GM12878 (cell line): ENCODE measurements around the gene SSBP2. TPM values are rescaled to one million over a fixed set of nuclear protein-coding genes. Genes with fewer than 3 reads are reported as not detected.

Experiments
- ATAC-seq: fragments of 200-7000 bp; cut with Tn5 transposase; 3 replicates; pipeline ENCODE4 v1.9.1; 2020; ENCODE audit warnings: mild to moderate bottlenecking, moderate library complexity
- BruUV-seq: library from RNA; stranded (reverse); fragments of 400-500 nt; replicated peaks from 2 replicates; lab custom pipeline; 2021; lab: Mats Ljungman, UMichigan
- CTCF ChIA-PET: fragments of 300-600 bp; sonication (Branson Sonifier 250); formaldehyde crosslinking; extraction: SDS; loops from one replicate; lab custom pipeline; 2021; ENCODE audit warnings: inconsistent platforms; lab: Yijun Ruan, JAX
- POLR2A ChIA-PET: fragments of 350-600 bp; formaldehyde crosslinking; extraction: SDS; loops from one replicate; lab custom pipeline; 2021; ENCODE audit warnings: inconsistent platforms; lab: Charles Lee
- RAD21 ChIA-PET: fragments of 300-600 bp; sonication (Branson Sonifier 250); formaldehyde crosslinking; loops from one replicate; lab custom pipeline; 2023; ENCODE audit warnings: antibody characterized with exemption; ENCODE audit not compliant: unreplicated experiment; lab: Charles Lee
- SMC1A ChIA-PET: fragments of 300-600 bp; sonication (Branson Sonifier 250); formaldehyde crosslinking; loops from one replicate; lab custom pipeline; 2023; ENCODE audit not compliant: unreplicated experiment, uncharacterized antibody; lab: Charles Lee
- DNase-seq: peaks from one replicate; pipeline ENCODE4 v3.0.0-alpha.2; 2011; ENCODE audit warnings: low read depth, low spot score
- FAIRE-seq: peaks from 3 replicates; lab custom pipeline; 2011; peaks lifted over from hg19 to GRCh38; lab: Jason Lieb, UNC
- H2AFZ ChIP-seq: 2 replicates; pipeline ENCODE4 v1.6.0; 2011; ENCODE audit warnings: low read depth, low read length, control low read depth; ENCODE audit not compliant: control insufficient read depth
- H3K27ac ChIP-seq: 2 replicates; pipeline ENCODE4 v1.5.1; 2011; ENCODE audit warnings: control low read depth; ENCODE audit not compliant: control insufficient read depth, insufficient read depth
- H3K27me3 ChIP-seq, 2 experiments: replicated peaks in 1 of 2; 2 replicates each; pipeline versions ENCODE4 v1.6.0 to v1.6.1; 2011; ENCODE audit warnings: low read length in 1 of 2; ENCODE audit not compliant: control insufficient read depth in 2 of 2, insufficient read depth in 2 of 2
- H3K36me3 ChIP-seq, 2 experiments: 2 replicates each; pipeline ENCODE4 v1.5.1; 2011; ENCODE audit warnings: low read length in 1 of 2; ENCODE audit not compliant: control insufficient read depth in 2 of 2, insufficient read depth in 2 of 2
- H3K4me1 ChIP-seq: 2 replicates; pipeline ENCODE4 v1.6.1; 2011; ENCODE audit warnings: mild to moderate bottlenecking, low read length, moderate library complexity, mixed read lengths; ENCODE audit not compliant: control insufficient read depth, insufficient read depth
- H3K4me2 ChIP-seq: 2 replicates; pipeline ENCODE4 v1.6.0; 2011; ENCODE audit warnings: control low read depth; ENCODE audit not compliant: control insufficient read depth, insufficient read depth
- H3K4me3 ChIP-seq: fragments of 200-600 bp; sonication (generic); 2 replicates; pipeline ENCODE4 v1.5.1; 2016
- H3K79me2 ChIP-seq: 2 replicates; pipeline ENCODE4 v1.6.0; 2011; ENCODE audit warnings: low read length; ENCODE audit not compliant: control insufficient read depth, insufficient read depth
- H3K9ac ChIP-seq: 2 replicates; pipeline ENCODE4 v1.8.0; 2011; ENCODE audit warnings: low read length, control low read depth, mixed read lengths; ENCODE audit not compliant: control insufficient read depth, insufficient read depth
- H3K9me3 ChIP-seq: replicated peaks from 3 replicates; pipeline ENCODE4 v1.5.1; 2011; ENCODE audit warnings: mild to moderate bottlenecking, low read length; ENCODE audit not compliant: control insufficient read depth, insufficient read depth
- H4K20me1 ChIP-seq: 2 replicates; pipeline ENCODE4 v1.6.0; 2011; ENCODE audit not compliant: control insufficient read depth, insufficient read depth
- ASH2L ChIP-seq: fragments of 300-600, 200-600 bp; sonication (generic); IDR thresholded peaks from 2 replicates; pipeline ENCODE4 v1.6.1; 2017; ENCODE audit warnings: low read depth, mild to moderate bottlenecking, borderline replicate concordance
- HDAC2 ChIP-seq: fragments of 200-600 bp; sonication (generic); IDR thresholded peaks from 2 replicates; pipeline ENCODE4 v1.6.1; 2017
- NFIC ChIP-seq: IDR thresholded peaks from 2 replicates; pipeline ENCODE4 v1.6.1; 2012; ENCODE audit warnings: low read depth, mild to moderate bottlenecking, inconsistent platforms, low read length, moderate library complexity
- NR2C1 ChIP-seq: fragments of 450-650 bp; IDR thresholded peaks from 2 replicates; pipeline ENCODE4 v1.6.1; 2017; ENCODE audit warnings: antibody characterized with exemption, mild to moderate bottlenecking, moderate library complexity
- TCF12 ChIP-seq: IDR thresholded peaks from 2 replicates; pipeline ENCODE4 v1.6.1; 2011; ENCODE audit warnings: low read depth, mild to moderate bottlenecking, low read length
- YY1 ChIP-seq: IDR thresholded peaks from 2 replicates; pipeline ENCODE4 v1.6.1; 2011; ENCODE audit warnings: low read depth, mild to moderate bottlenecking, low read length
- WGBS: methylation state at CpG from one replicate; pipeline ENCODE4 v1.1.6; 2016; ENCODE audit warnings: low lambda C conversion rate; ENCODE audit not compliant: insufficient replicate concordance, insufficient coverage; ENCODE audit errors: missing lambda C conversion rate; 5-methylcytosine and 5-hydroxymethylcytosine counted together
- in situ Hi-C: fragments of 300-500 bp; cut with MboI; formaldehyde crosslinking; loops from 9 replicates; pipeline ENCODE4 v1.14.3; 2018; ENCODE audit warnings: mixed read lengths
- intact Hi-C: fragments of 100-400 bp; cut with micrococcal nuclease; formaldehyde crosslinking; loops from one replicate; pipeline ENCODE4 v1.14.2; 2022; ENCODE audit not compliant: unreplicated experiment
- polyA plus RNA-seq, 11 experiments: library from polyadenylated mRNA; depleted of rRNA in 4 of 11; unstranded in 6 of 11; stranded (reverse) in 5 of 11; fragments of >200 nt; fragmentation: Nextera tagmentation in 4 of 11; fragmentation: Illumina TruSeq in 1 of 11; extraction: Ambion mirVana in 4 of 11; extraction: Trizol in 1 of 11; gene quantifications; 1 replicate in 1 of 11; 2 replicates in 10 of 11; pipeline versions ENCODE4 v1.2.1 to v1.2.3, GENCODE V29; 2011 to 2016; ENCODE audit warnings: inconsistent platforms in 2 of 11, missing spikeins in 2 of 11, low read depth in 1 of 11
- total RNA-seq, 4 experiments: library from RNA; depleted of rRNA in 3 of 4; stranded (reverse); fragments of >200 nt in 3 of 4; fragmentation: Illumina TruSeq in 1 of 4; extraction: Trizol in 1 of 4; gene quantifications; 2 replicates each; pipeline versions ENCODE4 v1.2.1 to v1.2.3, GENCODE V29; 2013 to 2021
- TF ChIP-seq, protein P1 (sequence below): fragments of 450-650 bp; formaldehyde crosslinking; IDR thresholded peaks from 2 replicates; pipeline ENCODE4 v1.5.0; 2022; ENCODE audit warnings: mild to moderate bottlenecking, missing genetic modification characterization
- TF ChIP-seq, protein P2 (sequence below): fragments of 450-650 bp; IDR thresholded peaks from 2 replicates; pipeline ENCODE4 v1.6.1; 2018; ENCODE audit warnings: borderline replicate concordance, mild to moderate bottlenecking; ENCODE audit not compliant: partially characterized antibody
- TF ChIP-seq, protein P3 (sequence below): IDR thresholded peaks from 2 replicates; pipeline ENCODE4 v1.6.1; 2012; ENCODE audit warnings: low read depth, low read length, improper control_type of control experiment

SSBP2 gene
- total and polyA plus RNA-seq, 10 of the 15 experiments (the other 5 are each of a cell fraction or from before 2014, with no cell fraction given), result 52.2 to 132 (median 110) TPM

DNA sequence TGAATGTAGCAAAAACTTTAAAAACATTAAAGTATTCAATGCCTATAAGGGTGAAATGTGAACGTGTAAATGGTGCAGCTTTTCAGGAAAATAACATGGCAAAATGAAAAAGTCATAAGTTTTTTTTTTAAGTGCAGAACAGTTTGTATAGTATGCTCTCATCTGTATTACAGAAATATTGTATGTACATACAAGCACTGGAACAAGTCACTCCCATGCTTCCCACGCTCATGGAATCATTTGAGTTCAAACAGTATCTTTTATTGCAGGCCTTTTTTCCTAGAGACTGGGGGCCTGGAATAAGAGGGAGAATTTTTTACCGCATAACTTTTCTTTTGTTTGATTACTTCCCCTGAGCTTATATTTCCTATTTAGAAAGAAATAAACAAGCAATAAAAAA, 94.1 kb downstream of the SSBP2 start:
- intact Hi-C loops, result no loop called here

More for the DNA sequence above, 94.1 kb downstream of the SSBP2 start:
- WGBS, result 76% methylated on average over 3 of the region's 3 CpGs
- peaks cover 14% of the 10 kb centered on the region for H3K79me2 ChIP-seq
- in situ Hi-C loops, result no loop called here
- CTCF ChIA-PET, result interaction anchor here (1.0 kb wide), 1 partner anchor 11 kb away, joined by 3 read pairs; no protein-coding TSS in a partner anchor
- TF ChIP-seq, protein P1, sequence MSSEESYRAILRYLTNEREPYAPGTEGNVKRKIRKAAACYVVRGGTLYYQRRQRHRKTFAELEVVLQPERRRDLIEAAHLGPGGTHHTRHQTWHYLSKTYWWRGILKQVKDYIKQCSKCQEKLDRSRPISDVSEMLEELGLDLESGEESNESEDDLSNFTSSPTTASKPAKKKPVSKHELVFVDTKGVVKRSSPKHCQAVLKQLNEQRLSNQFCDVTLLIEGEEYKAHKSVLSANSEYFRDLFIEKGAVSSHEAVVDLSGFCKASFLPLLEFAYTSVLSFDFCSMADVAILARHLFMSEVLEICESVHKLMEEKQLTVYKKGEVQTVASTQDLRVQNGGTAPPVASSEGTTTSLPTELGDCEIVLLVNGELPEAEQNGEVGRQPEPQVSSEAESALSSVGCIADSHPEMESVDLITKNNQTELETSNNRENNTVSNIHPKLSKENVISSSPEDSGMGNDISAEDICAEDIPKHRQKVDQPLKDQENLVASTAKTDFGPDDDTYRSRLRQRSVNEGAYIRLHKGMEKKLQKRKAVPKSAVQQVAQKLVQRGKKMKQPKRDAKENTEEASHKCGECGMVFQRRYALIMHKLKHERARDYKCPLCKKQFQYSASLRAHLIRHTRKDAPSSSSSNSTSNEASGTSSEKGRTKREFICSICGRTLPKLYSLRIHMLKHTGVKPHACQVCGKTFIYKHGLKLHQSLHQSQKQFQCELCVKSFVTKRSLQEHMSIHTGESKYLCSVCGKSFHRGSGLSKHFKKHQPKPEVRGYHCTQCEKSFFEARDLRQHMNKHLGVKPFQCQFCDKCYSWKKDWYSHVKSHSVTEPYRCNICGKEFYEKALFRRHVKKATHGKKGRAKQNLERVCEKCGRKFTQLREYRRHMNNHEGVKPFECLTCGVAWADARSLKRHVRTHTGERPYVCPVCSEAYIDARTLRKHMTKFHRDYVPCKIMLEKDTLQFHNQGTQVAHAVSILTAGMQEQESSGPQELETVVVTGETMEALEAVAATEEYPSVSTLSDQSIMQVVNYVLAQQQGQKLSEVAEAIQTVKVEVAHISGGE, result no peak
- TF ChIP-seq YY1 (no peak), TCF12 (no peak), NFIC (no peak), NR2C1 (no peak), ASH2L (no peak), HDAC2 (no peak)
- TF ChIP-seq, protein P2, sequence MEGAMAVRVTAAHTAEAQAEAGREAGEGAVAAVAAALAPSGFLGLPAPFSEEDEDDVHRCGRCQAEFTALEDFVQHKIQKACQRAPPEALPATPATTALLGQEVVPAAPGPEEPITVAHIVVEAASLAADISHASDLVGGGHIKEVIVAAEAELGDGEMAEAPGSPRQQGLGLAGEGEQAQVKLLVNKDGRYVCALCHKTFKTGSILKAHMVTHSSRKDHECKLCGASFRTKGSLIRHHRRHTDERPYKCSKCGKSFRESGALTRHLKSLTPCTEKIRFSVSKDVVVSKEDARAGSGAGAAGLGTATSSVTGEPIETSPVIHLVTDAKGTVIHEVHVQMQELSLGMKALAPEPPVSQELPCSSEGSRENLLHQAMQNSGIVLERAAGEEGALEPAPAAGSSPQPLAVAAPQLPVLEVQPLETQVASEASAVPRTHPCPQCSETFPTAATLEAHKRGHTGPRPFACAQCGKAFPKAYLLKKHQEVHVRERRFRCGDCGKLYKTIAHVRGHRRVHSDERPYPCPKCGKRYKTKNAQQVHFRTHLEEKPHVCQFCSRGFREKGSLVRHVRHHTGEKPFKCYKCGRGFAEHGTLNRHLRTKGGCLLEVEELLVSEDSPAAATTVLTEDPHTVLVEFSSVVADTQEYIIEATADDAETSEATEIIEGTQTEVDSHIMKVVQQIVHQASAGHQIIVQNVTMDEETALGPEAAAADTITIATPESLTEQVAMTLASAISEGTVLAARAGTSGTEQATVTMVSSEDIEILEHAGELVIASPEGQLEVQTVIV, result no peak
- TF ChIP-seq, protein P3, sequence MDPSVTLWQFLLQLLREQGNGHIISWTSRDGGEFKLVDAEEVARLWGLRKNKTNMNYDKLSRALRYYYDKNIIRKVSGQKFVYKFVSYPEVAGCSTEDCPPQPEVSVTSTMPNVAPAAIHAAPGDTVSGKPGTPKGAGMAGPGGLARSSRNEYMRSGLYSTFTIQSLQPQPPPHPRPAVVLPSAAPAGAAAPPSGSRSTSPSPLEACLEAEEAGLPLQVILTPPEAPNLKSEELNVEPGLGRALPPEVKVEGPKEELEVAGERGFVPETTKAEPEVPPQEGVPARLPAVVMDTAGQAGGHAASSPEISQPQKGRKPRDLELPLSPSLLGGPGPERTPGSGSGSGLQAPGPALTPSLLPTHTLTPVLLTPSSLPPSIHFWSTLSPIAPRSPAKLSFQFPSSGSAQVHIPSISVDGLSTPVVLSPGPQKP, result no peak
- TF ChIP-seq, all 136 proteins: peak for 0
- H2AFZ ChIP-seq, result no peak overlapping the region
- H3K4me1 ChIP-seq, result no peaks in the 10 kb centered on the region
- ChIA-PET POLR2A (interaction anchor here (0.5 to 0.7 kb wide), 2 partner anchors 85 to 1380 kb away, joined by 4 to 5 read pairs; no protein-coding TSS in a partner anchor), SMC1A (interaction anchor here (1.3 to 1.5 kb wide), 3 partner anchors 12 to 182 kb away, joined by 3 read pairs; no protein-coding TSS in a partner anchor), RAD21 (interaction anchor here (0.6 to 1.3 kb wide), 2 partner anchors 9 to 10 kb away, joined by 3 to 4 read pairs; no protein-coding TSS in a partner anchor)
- no peaks in the 10 kb centered on the region; a peak in 2 of 4 replicates for H3K36me3 ChIP-seq
- H3K9me3 ChIP-seq, result peaks cover 2% of the 10 kb centered on the region; the same call in 2 of the 3 replicates
- no peak for DNase-seq
- no peak for FAIRE-seq
- no peak overlapping the region for H3K9ac ChIP-seq
- no peak overlapping the region for H3K4me2 ChIP-seq
- no peak for ATAC-seq
- H3K27me3 ChIP-seq, result no peaks in the 10 kb centered on the region
- no peaks in the 10 kb centered on the region for H4K20me1 ChIP-seq
- no peak overlapping the region for H3K4me3 ChIP-seq
- no peak overlapping the region for H3K27ac ChIP-seq
- no TSS peak for BruUV-seq
